ENCODE measurements around the gene DSG4. TPM values are rescaled to one million over a fixed set of nuclear protein-coding genes. Genes with fewer than 3 reads are reported as not detected.

Gene DSG4
- total RNA-seq, 4 donors from 2014 or later, result not detected

DNA sequence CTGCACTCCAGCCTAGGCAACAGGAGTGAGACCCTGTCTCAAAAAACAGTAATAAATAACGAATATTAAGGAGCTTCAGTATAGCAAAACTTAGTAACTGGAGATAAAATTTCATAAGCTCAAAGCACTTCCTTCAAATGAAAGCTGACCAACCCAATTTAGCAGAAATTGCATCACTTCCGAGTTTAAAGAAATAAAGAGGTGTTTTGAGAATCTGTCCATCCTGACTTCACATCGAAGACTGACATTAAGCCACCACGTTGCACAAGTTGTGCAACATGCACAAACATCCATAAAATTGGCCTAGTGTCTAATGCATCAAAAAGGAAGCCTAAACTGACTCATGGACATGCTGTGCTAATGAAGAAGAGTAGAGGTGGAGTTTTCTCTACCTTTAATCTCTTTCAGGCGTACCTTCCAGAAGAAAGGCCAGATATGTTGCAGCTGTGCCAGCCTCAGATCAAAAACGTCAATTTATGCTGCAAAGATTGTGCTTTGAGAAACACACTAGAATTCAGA, 63.3 kb downstream of the DSG4 start:
- Histone ChIP-seq H3K4me1 (no peaks in the 10 kb centered on the region), H3K9me3 (no peaks in the 10 kb centered on the region), H3K27ac (no peak overlapping the region), H3K27me3 (no peaks in the 10 kb centered on the region), H3K36me3 (no peaks in the 10 kb centered on the region), H3K4me3 (no peak overlapping the region)
- TF ChIP-seq, protein P1, sequence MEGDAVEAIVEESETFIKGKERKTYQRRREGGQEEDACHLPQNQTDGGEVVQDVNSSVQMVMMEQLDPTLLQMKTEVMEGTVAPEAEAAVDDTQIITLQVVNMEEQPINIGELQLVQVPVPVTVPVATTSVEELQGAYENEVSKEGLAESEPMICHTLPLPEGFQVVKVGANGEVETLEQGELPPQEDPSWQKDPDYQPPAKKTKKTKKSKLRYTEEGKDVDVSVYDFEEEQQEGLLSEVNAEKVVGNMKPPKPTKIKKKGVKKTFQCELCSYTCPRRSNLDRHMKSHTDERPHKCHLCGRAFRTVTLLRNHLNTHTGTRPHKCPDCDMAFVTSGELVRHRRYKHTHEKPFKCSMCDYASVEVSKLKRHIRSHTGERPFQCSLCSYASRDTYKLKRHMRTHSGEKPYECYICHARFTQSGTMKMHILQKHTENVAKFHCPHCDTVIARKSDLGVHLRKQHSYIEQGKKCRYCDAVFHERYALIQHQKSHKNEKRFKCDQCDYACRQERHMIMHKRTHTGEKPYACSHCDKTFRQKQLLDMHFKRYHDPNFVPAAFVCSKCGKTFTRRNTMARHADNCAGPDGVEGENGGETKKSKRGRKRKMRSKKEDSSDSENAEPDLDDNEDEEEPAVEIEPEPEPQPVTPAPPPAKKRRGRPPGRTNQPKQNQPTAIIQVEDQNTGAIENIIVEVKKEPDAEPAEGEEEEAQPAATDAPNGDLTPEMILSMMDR (IDR thresholded peaks at IDR 0.05 in 4 of 5, conservative IDR thresholded peaks at IDR 0.05 in 1 of 5), result no peak
- ATAC-seq (no peak), DNase-seq (no peak)
- in situ Hi-C loops (cut with MboI; ENCODE audit: low sequenced_read_pairs in 4 of 4) (no loop called here), intact Hi-C loops (cut with DNase I; ENCODE audit: low total_unique reads) (no loop called here)

DNA sequence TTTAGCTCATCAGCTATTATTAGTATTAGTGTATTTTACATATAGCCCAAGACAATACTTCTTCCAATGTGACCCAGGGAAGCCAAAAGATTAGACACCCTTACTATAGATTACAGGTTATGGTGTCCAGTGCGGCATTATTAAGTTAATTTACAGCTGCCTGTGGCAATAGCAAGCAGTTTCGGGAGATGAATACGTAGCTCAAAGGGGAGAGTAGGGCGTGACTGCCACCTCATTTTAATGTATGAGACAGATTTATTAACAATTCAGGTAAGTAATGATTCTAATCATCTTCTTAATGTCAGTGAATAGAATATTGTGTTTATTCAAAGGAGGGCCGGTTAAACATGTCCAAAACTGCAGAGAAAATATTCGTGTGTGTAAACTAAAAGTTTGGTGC, 64.2 kb downstream of the DSG4 start:
- no peaks in the 10 kb centered on the region for H3K9me3 ChIP-seq

DNA sequence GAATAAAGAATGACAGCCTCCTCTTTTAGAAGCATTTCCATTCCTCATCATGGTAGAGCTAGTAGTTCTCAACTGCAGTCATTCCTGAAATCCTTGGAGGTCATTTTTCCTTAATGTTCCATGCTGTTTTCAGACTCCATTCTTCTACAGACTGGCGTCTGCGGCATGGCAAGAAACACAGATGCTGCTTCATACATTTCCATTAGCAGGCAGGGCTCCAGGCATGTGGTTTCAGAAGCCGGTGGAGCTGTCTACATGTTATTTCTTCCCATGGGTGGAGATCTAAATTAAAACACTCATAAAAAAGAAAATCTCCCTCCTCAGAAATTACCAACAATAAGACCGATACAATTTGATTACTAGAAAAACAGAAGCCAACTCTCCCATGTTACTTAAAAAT, 64.9 kb downstream of the DSG4 start:
- intact Hi-C loops (cut with DNase I; ENCODE audit: low total_unique reads) (no loop called here), in situ Hi-C loops (cut with MboI; ENCODE audit: low sequenced_read_pairs in 4 of 4) (no loop called here)
- DNase-seq, result no peak
- H3K27ac ChIP-seq, result no peak overlapping the region
- H3K9me3 ChIP-seq, result no peaks in the 10 kb centered on the region
- no peaks in the 10 kb centered on the region for H3K4me1 ChIP-seq
- no peak for ATAC-seq
- no peak for TF ChIP-seq POLR2A (IDR thresholded peaks at IDR 0.05)
- TF ChIP-seq, protein P1 (IDR thresholded peaks at IDR 0.05 in 4 of 5, conservative IDR thresholded peaks at IDR 0.05 in 1 of 5), result no peak
- no peak overlapping the region for H3K4me3 ChIP-seq
- H3K27me3 ChIP-seq, result no peaks in the 10 kb centered on the region
- H3K36me3 ChIP-seq, result no peaks in the 10 kb centered on the region

More for the DNA sequence above, 64.2 kb downstream of the DSG4 start:
- in situ Hi-C loops (cut with MboI; ENCODE audit: low sequenced_read_pairs in 4 of 4), result no loop called here
- DNase-seq (no peak), ATAC-seq (no peak)
- H3K27ac ChIP-seq, result no peak overlapping the region
- no peaks in the 10 kb centered on the region for H3K36me3 ChIP-seq
- intact Hi-C loops (cut with DNase I; ENCODE audit: low total_unique reads), result no loop called here
- no peak for TF ChIP-seq POLR2A (IDR thresholded peaks at IDR 0.05)
- TF ChIP-seq, protein P1 (IDR thresholded peaks at IDR 0.05 in 4 of 5, conservative IDR thresholded peaks at IDR 0.05 in 1 of 5), result no peak
- H3K4me3 ChIP-seq, result no peak overlapping the region
- H3K27me3 ChIP-seq, result no peaks in the 10 kb centered on the region
- H3K4me1 ChIP-seq, result no peaks in the 10 kb centered on the region

DNA sequence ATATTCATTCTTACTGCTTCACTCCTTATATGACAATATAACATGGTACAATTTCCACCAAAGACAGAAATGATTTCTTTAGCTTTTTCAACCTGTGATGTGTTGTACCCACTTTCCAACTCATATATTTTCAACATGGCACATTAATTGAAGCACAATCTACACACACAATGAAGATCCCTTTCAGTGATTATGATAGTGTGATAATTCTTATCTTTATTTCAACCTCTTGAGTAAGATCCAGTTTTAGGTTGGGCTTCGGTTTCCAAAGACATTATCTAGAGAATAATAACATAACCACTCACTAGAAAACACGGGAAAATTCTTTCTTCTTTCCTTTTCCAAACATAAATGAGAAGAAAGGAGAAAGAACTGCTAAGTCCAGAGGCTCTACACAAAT, 67.6 kb downstream of the DSG4 start:
- in situ Hi-C loops (cut with MboI; ENCODE audit: low sequenced_read_pairs in 4 of 4), result no loop called here
- no peak for ATAC-seq
- no peak for DNase-seq

More for the DNA sequence above, 67.6 kb downstream of the DSG4 start:
- H3K4me3 ChIP-seq, result no peak overlapping the region
- no peak overlapping the region for H3K27ac ChIP-seq
- no peaks in the 10 kb centered on the region for H3K4me1 ChIP-seq
- H3K9me3 ChIP-seq, result no peaks in the 10 kb centered on the region
- no peaks in the 10 kb centered on the region for H3K27me3 ChIP-seq
- TF ChIP-seq, protein P1 (IDR thresholded peaks at IDR 0.05 in 4 of 5, conservative IDR thresholded peaks at IDR 0.05 in 1 of 5), result no peak
- TF ChIP-seq POLR2A (IDR thresholded peaks at IDR 0.05), result no peak
- intact Hi-C loops (cut with DNase I; ENCODE audit: low total_unique reads), result no loop called here
- H3K36me3 ChIP-seq, result no peaks in the 10 kb centered on the region
